HepG2 (cell line): ENCODE measurements around the gene CHST4. TPM values are rescaled to one million over a fixed set of nuclear protein-coding genes. Genes with fewer than 3 reads are reported as not detected.

ENCODE experiments used
- AHDC1 ChIP-seq: sonication (generic); formaldehyde crosslinking; IDR thresholded peaks from 2 replicates; pipeline ENCODE4 v1.5.1; 2020; ENCODE audit warnings: mild to moderate bottlenecking, missing genetic modification reagents, borderline replicate concordance
- CREM ChIP-seq, 2 experiments: sonication (generic) in 1 of 2; formaldehyde crosslinking in 1 of 2; IDR thresholded peaks; 2 replicates each; pipeline versions ENCODE4 v1.4.0 to v1.6.1; 2016 to 2020; ENCODE audit warnings: antibody characterized with exemption in 1 of 2, mild to moderate bottlenecking in 1 of 2, missing genetic modification reagents in 1 of 2
- IKZF1 ChIP-seq: fragments of 450-650 bp; IDR thresholded peaks from 2 replicates; pipeline ENCODE4 v1.7.1; 2016
- KDM2A ChIP-seq: sonication (generic); formaldehyde crosslinking; IDR thresholded peaks from 2 replicates; pipeline ENCODE4 v1.4.0; 2020; ENCODE audit warnings: low read depth, missing genetic modification reagents, borderline replicate concordance
- MED1 ChIP-seq: sonication (generic); formaldehyde crosslinking; IDR thresholded peaks from 2 replicates; pipeline ENCODE4 v1.4.0; 2020; ENCODE audit warnings: missing genetic modification reagents
- NCOA2 ChIP-seq: sonication (generic); formaldehyde crosslinking; IDR thresholded peaks from 2 replicates; pipeline ENCODE4 v1.8.0; 2022; ENCODE audit warnings: inconsistent platforms
- NR3C1 ChIP-seq: sonication (generic); formaldehyde crosslinking; IDR thresholded peaks from 2 replicates; pipeline ENCODE4 v1.4.0; 2020; ENCODE audit warnings: missing genetic modification reagents
- PAXIP1 ChIP-seq: sonication (generic); formaldehyde crosslinking; conservative IDR thresholded peaks from 2 replicates; pipeline ENCODE4 v1.4.0; 2020; ENCODE audit warnings: mild to moderate bottlenecking, missing genetic modification reagents, moderate library complexity
- THAP9 ChIP-seq: sonication (generic); formaldehyde crosslinking; IDR thresholded peaks from 2 replicates; pipeline ENCODE4; 2020; ENCODE audit warnings: missing genetic modification reagents, mild to moderate bottlenecking, borderline replicate concordance
- THRA ChIP-seq: sonication (generic); formaldehyde crosslinking; IDR thresholded peaks from 2 replicates; pipeline ENCODE4 v1.4.0; 2020; ENCODE audit warnings: missing genetic modification reagents, borderline replicate concordance
- YEATS4 ChIP-seq: sonication (generic); formaldehyde crosslinking; IDR thresholded peaks from 2 replicates; pipeline ENCODE4 v1.4.0; 2020; ENCODE audit warnings: missing genetic modification reagents, borderline replicate concordance
- ZNF501 ChIP-seq: sonication (generic); formaldehyde crosslinking; IDR thresholded peaks from 2 replicates; pipeline ENCODE4 v1.5.1; 2020; ENCODE audit warnings: mild to moderate bottlenecking, moderate library complexity, missing genetic modification reagents
- ZNF556 ChIP-seq: sonication (generic); formaldehyde crosslinking; IDR thresholded peaks from 2 replicates; pipeline ENCODE4 v1.4.0; 2020; ENCODE audit warnings: mild to moderate bottlenecking, missing genetic modification reagents, borderline replicate concordance
- ZNF605 ChIP-seq: sonication (generic); formaldehyde crosslinking; IDR thresholded peaks from 2 replicates; pipeline ENCODE4 v1.8.0; 2022; ENCODE audit warnings: mild to moderate bottlenecking, missing genetic modification reagents
- ZNF713 ChIP-seq: sonication (generic); formaldehyde crosslinking; IDR thresholded peaks from 2 replicates; pipeline ENCODE4 v1.4.0; 2020; ENCODE audit warnings: mild to moderate bottlenecking, missing genetic modification reagents
- polyA plus RNA-seq, 8 experiments: library from polyadenylated mRNA; depleted of rRNA in 3 of 8; stranded (reverse) in 7 of 8; unstranded in 1 of 8; fragments of >200 nt; fragmentation: Illumina TruSeq in 4 of 8; extraction: Trizol in 4 of 8; gene quantifications; 2 replicates each; pipeline versions ENCODE4 v1.2.1 to v1.2.3, GENCODE V29; 2011 to 2016; ENCODE audit warnings: low read depth in 4 of 8, missing spikeins in 1 of 8, mixed read lengths in 1 of 8; ENCODE audit not compliant: insufficient read depth in 1 of 8
- total RNA-seq, 5 experiments: library from RNA; depleted of rRNA; stranded (reverse); fragments of >200 nt; fragmentation: Illumina TruSeq; extraction: Trizol; gene quantifications; 2 replicates each; pipeline ENCODE4 v1.2.3, GENCODE V29; 2016; ENCODE audit warnings: low read depth in 1 of 5

CHST4 gene
- total and polyA plus RNA-seq, 2 of the 13 experiments (the other 11 are each of a cell fraction or from before 2014, with no cell fraction given), result not detected

- TF ChIP-seq PAXIP1 (CRISPR knock-in tag) (no peak), CREM (IDR thresholded peaks at IDR 0.05) (no peak), CREM (CRISPR knock-in tag; IDR thresholded peaks at IDR 0.05) (no peak), ZNF605 (CRISPR knock-in tag) (no peak), YEATS4 (CRISPR knock-in tag) (0 out of 2 replicates have a peak, but pooled peaks have one; percentile 6), ZNF713 (no peak), ZNF556 (no peak), THRA (no peak), THAP9 (0 out of 2 replicates have a peak, but pooled peaks have one; percentile 55), IKZF1 (no peak), ZNF501 (CRISPR knock-in tag) (peak; percentile 64; the same call in 1 of the 2 replicates), KDM2A (CRISPR knock-in tag) (0 out of 2 replicates have a peak, but pooled peaks have one; percentile 26), NCOA2 (CRISPR knock-in tag) (0 out of 2 replicates have a peak, but pooled peaks have one; percentile 17), AHDC1 (CRISPR knock-in tag) (peak; percentile 56; the same call in 1 of the 2 replicates), MED1 (CRISPR knock-in tag) (no peak), NR3C1 (CRISPR knock-in tag) (no peak)
Measured at GRCh38 chr16:71573387-71574094, 47.3 kb downstream of the CHST4 start (continued).
